NCI-H510A treated with DMSO at 0.1 percent for 48 hours (cell line): ENCODE measurements around the gene ECHS1.

Source experiments
- DNase-seq: peaks from one replicate; lab custom pipeline; 2025; lab: John Stamatoyannopoulos, UW

ECHS1 gene

GRCh38 chr10:133358162-133358924 lies 14.8 kb downstream of the ECHS1 start:
- no peak for DNase-seq

- DNase-seq: no peak
Measured at GRCh38 chr10:133357285-133358161, 15.6 kb downstream of the ECHS1 start, which contains the start of gene FUOM. TSS of gene FUOM (minus strand) at chr10:133358019. CDS start at chr10:133358007, 12 bp downstream.

- DNase-seq: no peak
Measured at GRCh38 chr10:133356549-133357284, 16.4 kb downstream of the ECHS1 start.

GRCh38 chr10:133355991-133356390 lies 17.2 kb downstream of the ECHS1 start:
- no peak for DNase-seq

GRCh38 chr10:133355266-133355665 lies 17.9 kb downstream of the ECHS1 start:
- DNase-seq: no peak

- DNase-seq: no peak
Measured at GRCh38 chr10:133354672-133355240, 18.4 kb downstream of the ECHS1 start.

- no peak for DNase-seq
Measured at GRCh38 chr10:133353988-133354605, 19.1 kb downstream of the ECHS1 start.

- no peak for DNase-seq
Measured at GRCh38 chr10:133353202-133353959, 19.8 kb downstream of the ECHS1 start.

- DNase-seq: no peak
Measured at GRCh38 chr10:133351408-133352318, 21.5 kb downstream of the ECHS1 start.

- no peak for DNase-seq
Measured at GRCh38 chr10:133350950-133351329, 22.2 kb downstream of the ECHS1 start.

GRCh38 chr10:133350283-133350949 lies 22.7 kb downstream of the ECHS1 start:
- DNase-seq: no peak

- DNase-seq: no peak
Measured at GRCh38 chr10:133349577-133350011, 23.6 kb downstream of the ECHS1 start.

- DNase-seq: no peak
Measured at GRCh38 chr10:133349160-133349568, 24.0 kb downstream of the ECHS1 start.

GRCh38 chr10:133347710-133348517 lies 25.2 kb downstream of the ECHS1 start:
- no peak for DNase-seq

GRCh38 chr10:133346413-133346812 lies 26.7 kb downstream of the ECHS1 start:
- DNase-seq: no peak

GRCh38 chr10:133344236-133344635 lies 28.9 kb downstream of the ECHS1 start:
- DNase-seq: no peak

GRCh38 chr10:133343558-133343957 lies 29.6 kb downstream of the ECHS1 start:
- DNase-seq: no peak

GRCh38 chr10:133342942-133343341 lies 30.2 kb downstream of the ECHS1 start:
- DNase-seq: no peak
